Motor neuron (in vitro differentiated cells): ENCODE measurements around the gene CBX4. TPM values are rescaled to one million over a fixed set of nuclear protein-coding genes. Genes with fewer than 3 reads are reported as not detected.

Experiments
- ATAC-seq, 8 experiments: fragments of 200-7000 bp; cut with Tn5 transposase; replicated peaks in 6 of 8; 2 replicates each; pipeline ENCODE4 v1.8.0; 2021; ENCODE audit warnings: mild to moderate bottlenecking in 8 of 8, moderate library complexity in 8 of 8
- H3K27ac ChIP-seq, 2 donors: fragments of 250-450 bp; sonication (Bioruptor Pico); 2 replicates each; pipeline ENCODE4 v1.9.0; 2021; ENCODE audit warnings: antibody characterized with exemption in 2 of 2, mild to moderate bottlenecking in 2 of 2, moderate library complexity in 1 of 2
- H3K4me1 ChIP-seq, 2 donors: fragments of 250-450 bp; sonication (Bioruptor Pico); replicated peaks in 1 of 2; 2 replicates each; pipeline ENCODE4 v1.6.1; 2021; ENCODE audit warnings: antibody characterized with exemption in 2 of 2, mild to moderate bottlenecking in 2 of 2, moderate library complexity in 1 of 2
- H3K4me3 ChIP-seq, 5 donors: fragments of 250-450 bp; sonication (Bioruptor Pico); 2 replicates each; pipeline ENCODE4 v1.9.0; 2021; ENCODE audit warnings: antibody characterized with exemption in 5 of 5, mild to moderate bottlenecking in 5 of 5, moderate library complexity in 4 of 5
- whole genome bisulfite sequencing, 10 experiments: fragments of 450-650 bp; shearing (Covaris generic); methylation state at CpG; one replicate each; pipeline ENCODE4 v1.0.0; 2022; 5-methylcytosine and 5-hydroxymethylcytosine counted together
- in situ Hi-C, 9 experiments: fragments of 400-800 bp; cut with MboI; loops; one replicate each; pipeline ENCODE4 v1.15.0; 2021; ENCODE audit warnings: low sequenced_read_pairs in 9 of 9, low pct_unique_long_range_greater_than_20kb in 2 of 9; ENCODE audit not compliant: unreplicated experiment in 9 of 9
- total RNA-seq, 8 experiments: library from RNA; unstranded; fragments of 300-600 nt; gene quantifications; 2 replicates each; pipeline versions ENCODE4 v1.2.3 to v1.2.4, GENCODE V29; 2022

The CBX4 gene
- total RNA-seq, 8 experiments from 2014 or later: 10.9 to 51.0 (median 33.0) TPM

DNA sequence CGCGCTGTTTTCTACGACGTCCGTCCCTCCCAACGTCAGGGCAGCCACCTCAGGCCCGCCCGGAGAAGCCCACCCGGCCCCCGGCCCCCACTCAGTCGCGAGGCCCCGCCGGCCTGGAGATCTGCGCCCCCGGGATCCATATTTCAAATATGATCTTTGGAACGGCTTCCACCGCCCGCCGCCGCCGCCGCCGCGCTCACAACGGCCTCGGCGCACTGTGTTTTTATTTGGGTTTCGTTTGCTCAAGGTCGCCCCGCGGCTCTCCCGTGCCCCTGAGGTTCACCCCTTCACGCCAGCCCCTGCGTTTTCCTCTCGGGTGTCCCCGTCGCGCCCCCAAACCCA, 4.2 kb upstream of the CBX4 start:
- in situ Hi-C loops: no loop called here
- no peak for ATAC-seq
- H3K4me1 ChIP-seq: peaks cover 42 to 65% of the 10 kb centered on the region in 2 donors
- WGBS, 10 experiments: no CpG with 5 or more reads among the region's 39 CpGs
- peak overlapping the region; percentile 19 to 40 (median 26) for H3K4me3 ChIP-seq
- H3K27ac ChIP-seq: no peak overlapping the region

DNA sequence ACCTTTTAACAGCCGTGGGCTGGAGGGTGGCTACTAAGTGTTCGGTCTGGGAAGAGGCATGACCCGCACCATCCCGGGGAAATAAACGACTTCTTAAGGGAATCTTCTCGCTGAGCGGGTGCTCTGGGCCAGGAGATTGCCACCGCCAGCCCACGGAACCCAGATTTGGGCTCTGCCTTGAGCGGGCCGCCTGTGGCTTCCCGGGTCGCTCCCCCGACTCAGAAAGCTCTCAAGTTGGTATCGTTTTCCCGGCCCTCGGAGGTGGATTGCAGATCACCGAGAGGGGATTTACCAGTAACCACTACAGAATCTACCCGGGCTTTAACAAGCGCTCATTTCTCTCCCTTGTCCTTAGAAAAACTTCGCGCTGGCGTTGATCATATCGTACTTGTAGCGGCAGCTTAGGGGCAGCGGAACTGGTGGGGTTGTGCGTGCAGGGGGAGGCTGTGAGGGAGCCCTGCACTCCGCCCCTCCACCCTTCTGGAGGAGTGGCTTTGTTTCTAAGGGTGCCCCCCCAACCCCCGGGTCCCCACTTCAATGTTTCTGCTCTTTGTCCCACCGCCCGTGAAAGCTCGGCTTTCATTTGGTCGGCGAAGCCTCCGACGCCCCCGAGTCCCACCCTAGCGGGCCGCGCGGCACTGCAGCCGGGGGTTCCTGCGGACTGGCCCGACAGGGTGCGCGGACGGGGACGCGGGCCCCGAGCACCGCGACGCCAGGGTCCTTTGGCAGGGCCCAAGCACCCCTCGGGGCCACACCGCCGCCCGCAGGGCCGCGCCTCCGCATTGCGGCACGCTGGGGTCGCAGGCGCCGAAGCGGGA, 3.6 kb upstream of the CBX4 start:
- in situ Hi-C loops: no loop called here
- 0 to 22% (median 17%) methylated on average over 1 to 10 of the region's 66 CpGs; no CpG with 5 or more reads in 5 of the 10 experiments for WGBS, 10 experiments
- Histone ChIP-seq H3K4me1 (peaks cover 38 to 61% of the 10 kb centered on the region in 2 donors), H3K4me3 (peak overlapping the region; percentile 19 to 40 (median 26)), H3K27ac (no peak overlapping the region)
- ATAC-seq: no peak

DNA sequence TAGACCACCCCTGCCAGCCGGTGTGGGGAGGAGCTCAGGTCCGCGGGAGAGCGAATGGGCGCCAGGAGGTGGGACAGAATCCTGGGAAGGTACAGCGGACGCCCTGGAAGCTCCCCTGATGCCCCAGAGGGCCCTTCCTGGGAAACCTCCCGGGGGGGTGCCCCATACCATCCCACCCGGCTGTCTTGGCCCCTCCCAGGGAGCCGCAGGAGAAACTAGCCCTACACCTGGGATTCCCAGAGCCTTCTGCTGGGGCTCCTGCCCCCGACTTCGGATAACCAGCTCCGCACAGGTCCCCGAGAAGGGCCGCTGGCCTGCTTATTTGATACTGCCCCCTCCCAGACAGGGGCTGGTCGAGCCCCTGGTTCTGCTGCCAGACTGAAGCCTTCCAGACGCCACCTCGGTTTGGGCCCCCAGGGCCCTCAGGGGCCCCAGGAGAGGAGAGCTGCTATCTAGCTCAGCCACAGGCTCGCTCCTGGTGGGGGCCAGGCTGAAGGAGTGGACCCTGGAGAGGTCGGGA, 3.0 kb upstream of the CBX4 start:
- in situ Hi-C loops: no loop called here

DNA sequence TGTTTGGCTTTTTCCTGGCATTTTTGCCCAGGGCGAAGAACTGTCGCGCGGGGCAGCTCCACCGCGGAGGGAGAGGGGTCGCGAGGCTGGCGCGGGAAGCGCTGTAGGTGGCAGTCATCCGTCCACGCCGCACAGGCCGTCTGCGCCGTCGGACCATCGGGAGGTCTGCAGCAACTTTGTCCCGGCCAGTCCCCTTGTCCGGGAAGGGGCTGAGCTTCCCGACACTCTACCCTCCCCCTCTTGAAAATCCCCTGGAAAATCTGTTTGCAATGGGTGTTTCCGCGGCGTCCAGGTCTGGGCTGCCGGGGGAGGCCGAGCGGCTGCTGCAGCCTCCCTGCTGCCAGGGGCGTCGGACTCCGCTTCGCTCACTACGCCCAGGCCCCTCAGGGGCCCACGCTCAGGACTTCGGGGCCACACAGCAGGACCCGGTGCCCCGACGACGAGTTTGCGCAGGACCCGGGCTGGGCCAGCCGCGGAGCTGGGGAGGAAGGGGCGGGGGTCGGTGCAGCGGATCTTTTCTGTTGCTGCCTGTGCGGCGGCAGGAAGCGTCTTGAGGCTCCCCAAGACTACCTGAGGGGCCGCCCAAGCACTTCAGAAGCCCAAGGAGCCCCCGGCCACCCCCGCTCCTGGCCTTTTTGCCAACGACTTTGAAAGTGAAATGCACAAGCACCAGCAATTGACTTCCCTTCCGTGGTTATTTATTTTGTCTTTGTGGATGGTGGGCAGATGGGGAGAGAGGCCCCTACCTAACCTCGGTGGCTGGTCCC, 2.3 kb upstream of the CBX4 start:
- Histone ChIP-seq H3K4me1 (peaks cover 47 to 67% of the 10 kb centered on the region in 2 donors), H3K27ac (no peak overlapping the region), H3K4me3 (peak overlapping the region in 3 of 5 donors; percentile 61 to 84 (median 73))
- WGBS, 10 experiments: 0 to 20% (median 10%) methylated on average over 1 to 10 of the region's 55 CpGs; no CpG with 5 or more reads in 5 of the 10 experiments
- no peak for ATAC-seq
- in situ Hi-C loops: no loop called here

More for the DNA sequence above, 3.0 kb upstream of the CBX4 start:
- H3K4me3 ChIP-seq: no peak overlapping the region
- H3K27ac ChIP-seq: no peak overlapping the region
- ATAC-seq: no peak
- WGBS, 10 experiments: 0% methylated on average over 1 of the region's 20 CpGs; no CpG with 5 or more reads in 7 of the 10 experiments
- H3K4me1 ChIP-seq: peaks cover 41 to 61% of the 10 kb centered on the region in 2 donors

DNA sequence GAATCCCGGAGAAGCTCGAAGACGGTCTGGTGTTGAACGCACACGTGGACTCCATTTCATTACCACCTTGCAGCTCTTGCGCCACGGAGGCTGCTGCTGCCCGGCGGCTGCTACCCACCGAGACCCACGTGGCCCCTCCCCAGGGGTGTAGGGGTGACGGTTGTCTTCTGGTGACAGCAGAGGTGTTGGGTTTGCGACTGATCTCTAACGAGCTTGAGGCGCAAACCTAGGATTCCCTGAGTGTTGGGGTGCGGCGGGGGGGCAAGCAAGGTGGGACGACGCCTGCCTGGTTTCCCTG, 1.7 kb upstream of the CBX4 start:
- peaks cover 52 to 71% of the 10 kb centered on the region in 2 donors for H3K4me1 ChIP-seq
- WGBS, 10 experiments: no CpG with 5 or more reads among the region's 19 CpGs
- no peak for ATAC-seq
- in situ Hi-C loops: no loop called here
- no peak overlapping the region for H3K27ac ChIP-seq
- H3K4me3 ChIP-seq: peak overlapping the region; percentile 61 to 94 (median 84)

DNA sequence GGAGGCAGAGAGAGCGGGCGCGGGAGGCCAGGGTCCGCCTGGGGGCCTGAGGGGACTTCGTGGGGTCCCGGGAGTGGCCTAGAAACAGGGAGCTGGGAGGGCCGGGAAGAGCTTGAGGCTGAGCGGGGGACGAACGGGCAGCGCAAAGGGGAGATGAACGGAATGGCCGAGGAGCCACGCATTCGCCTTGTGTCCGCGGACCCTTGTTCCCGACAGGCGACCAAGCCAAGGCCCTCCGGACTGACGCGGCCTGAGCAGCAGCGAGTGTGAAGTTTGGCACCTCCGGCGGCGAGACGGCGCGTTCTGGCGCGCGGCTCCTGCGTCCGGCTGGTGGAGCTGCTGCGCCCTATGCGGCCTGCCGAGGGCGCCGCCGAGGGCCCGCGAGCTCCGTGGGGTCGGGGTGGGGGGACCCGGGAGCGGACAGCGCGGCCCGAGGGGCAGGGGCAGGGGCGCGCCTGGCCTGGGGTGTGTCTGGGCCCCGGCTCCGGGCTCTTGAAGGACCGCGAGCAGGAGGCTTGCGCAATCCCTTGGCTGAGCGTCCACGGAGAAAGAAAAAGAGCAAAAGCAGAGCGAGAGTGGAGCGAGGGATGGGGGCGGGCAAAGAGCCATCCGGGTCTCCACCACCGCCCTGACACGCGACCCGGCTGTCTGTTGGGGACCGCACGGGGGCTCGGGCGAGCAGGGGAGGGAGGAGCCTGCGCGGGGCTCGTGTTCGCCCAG, 1.2 kb upstream of the CBX4 start:
- Histone ChIP-seq H3K27ac (peak overlapping the region; percentile 88 to 91), H3K4me1 (peaks cover 52 to 71% of the 10 kb centered on the region in 2 donors), H3K4me3 (peak overlapping the region; percentile 61 to 94 (median 84))
- ATAC-seq: peak in 4 of 8 experiments; percentile 14 to 33 (median 24)
- in situ Hi-C loops: no loop called here
- WGBS, 10 experiments: 0 to 27% (median 7%) methylated on average over 1 to 17 of the region's 74 CpGs; no CpG with 5 or more reads in 7 of the 10 experiments

DNA sequence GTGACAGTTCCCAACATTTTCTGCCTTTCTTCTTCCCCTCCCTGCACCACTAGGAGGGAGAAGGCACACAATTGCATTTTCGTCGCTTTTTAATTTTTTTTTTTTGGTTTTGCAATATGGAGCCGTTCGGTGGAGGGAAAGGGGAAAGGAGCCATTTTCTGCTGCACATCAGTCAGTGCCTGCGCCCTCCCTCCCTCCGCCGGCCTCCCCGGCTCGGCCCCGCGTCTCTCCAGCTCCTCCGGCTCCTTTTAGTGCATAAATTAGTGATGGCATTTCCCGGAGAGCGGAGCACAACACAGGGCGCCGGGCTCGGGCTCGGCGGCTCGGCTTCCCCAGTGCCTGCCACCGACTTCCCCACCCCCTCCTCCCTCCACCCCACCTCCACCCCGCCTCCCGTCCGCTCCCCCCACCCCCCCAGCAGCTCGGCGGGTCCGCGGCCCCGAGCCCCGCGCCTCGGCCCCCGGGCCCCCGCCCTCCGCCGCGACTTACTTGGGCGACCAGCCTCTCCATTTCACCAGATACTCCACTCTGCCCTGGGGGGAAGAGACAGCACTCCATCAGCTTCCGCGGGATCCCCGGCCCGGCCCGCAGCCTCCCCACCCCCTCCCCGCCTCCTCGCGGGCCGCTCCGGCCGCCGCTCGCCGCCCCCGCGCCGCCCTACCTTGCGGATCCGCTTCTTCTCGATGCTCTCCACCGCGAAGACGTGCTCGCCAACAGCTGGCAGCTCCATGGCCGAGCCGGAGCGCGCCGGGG, 542 bp downstream of the CBX4 start:
- Histone ChIP-seq H3K4me3 (peak overlapping the region; percentile 61 to 94 (median 84)), H3K27ac (peak overlapping the region; percentile 88 to 91), H3K4me1 (peaks cover 52 to 68% of the 10 kb centered on the region in 2 donors)
- peak; percentile 3 to 51 (median 6) for ATAC-seq
- in situ Hi-C loops: no loop called here
- 0 to 7% (median 0%) methylated on average over 1 to 3 of the region's 67 CpGs; no CpG with 5 or more reads in 5 of the 10 experiments for WGBS, 10 experiments

DNA sequence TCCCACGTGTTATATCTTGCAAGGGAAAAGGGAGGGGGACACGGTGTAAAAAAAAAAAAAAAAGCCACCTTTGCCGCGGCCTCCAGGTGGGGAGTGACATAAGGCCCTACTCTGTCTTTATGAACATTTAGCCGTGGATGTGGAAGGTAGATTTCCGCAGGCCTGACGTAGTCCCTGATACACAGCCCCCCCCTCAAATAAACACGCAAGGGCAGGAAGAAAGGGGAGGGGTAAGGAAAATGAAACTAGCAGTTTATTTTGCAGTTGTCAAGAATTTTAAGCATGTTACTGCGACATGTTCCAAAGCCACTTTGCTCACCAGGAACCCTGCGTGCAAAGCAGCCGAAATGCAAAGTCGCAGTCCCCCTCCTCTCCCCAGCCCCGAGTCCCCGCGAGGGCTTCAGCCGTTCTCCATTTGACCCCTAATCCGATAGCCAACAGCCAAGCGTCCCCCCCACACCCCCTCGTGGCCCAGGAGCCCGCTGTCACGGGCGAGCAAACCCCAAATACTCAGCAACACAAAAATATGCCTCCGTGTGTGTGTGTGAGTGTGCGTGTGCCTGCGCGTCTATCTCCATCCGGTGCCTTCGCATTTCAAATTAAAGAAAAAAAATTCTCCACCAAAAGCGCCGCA, 1.2 kb downstream of the CBX4 start:
- in situ Hi-C loops: no loop called here
- H3K27ac ChIP-seq: peak overlapping the region; percentile 88 to 91
- peaks cover 52 to 66% of the 10 kb centered on the region in 2 donors for H3K4me1 ChIP-seq
- 0 to 10% (median 0%) methylated on average over 1 to 6 of the region's 30 CpGs; no CpG with 5 or more reads in 3 of the 10 experiments for WGBS, 10 experiments
- peak overlapping the region; percentile 61 to 94 (median 84) for H3K4me3 ChIP-seq
- no peak for ATAC-seq

DNA sequence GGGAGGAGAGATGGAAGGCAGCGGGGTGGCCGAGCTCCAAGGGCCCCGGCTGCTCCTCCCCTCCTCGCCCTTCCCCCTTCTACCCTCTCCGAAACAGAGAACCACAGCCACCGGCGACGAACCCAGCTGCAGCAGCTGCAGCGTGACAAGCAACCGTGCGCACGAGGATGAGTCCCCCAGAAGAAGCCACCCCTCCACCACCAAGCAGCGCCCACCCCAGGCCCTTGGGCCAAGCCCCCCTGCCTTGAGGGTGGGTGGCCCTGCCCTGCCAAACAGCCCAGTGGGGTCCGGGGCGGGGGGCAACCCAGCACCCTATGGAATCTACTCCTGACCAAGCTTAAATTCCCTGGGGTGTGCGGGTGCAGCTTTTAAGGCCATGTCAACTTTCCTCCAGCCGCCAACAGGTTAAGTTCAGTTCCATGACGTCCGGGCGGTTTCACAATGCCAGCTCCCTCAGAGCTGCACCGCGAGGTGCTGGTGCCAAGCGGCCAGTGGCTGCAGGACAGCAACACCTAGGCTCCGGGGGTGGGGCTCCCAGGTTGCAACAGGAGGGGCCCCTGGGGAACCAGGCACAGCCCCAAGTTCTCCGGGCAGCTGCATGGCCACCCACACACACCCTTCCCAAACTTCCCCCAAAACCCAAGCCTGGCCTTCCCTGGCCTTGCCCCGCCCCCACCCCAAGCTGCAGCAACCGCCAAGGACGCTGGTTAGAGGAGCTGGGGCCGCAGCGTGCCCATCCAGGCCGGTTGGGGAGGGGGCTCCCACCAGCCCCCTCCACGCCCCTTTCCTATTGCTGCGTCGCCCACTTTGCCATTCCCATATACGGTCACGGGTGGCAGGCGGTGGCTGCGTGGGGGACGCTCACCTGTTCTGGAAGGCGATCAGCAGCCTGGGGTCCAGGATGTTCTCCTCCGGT, 2.0 kb downstream of the CBX4 start:
- ATAC-seq: peak in 2 of 8 experiments; percentile 0 to 1
- Histone ChIP-seq H3K4me1 (peaks cover 54 to 66% of the 10 kb centered on the region in 2 donors), H3K4me3 (peak overlapping the region; percentile 61 to 94 (median 84)), H3K27ac (peak overlapping the region; percentile 50 to 91)
- 20 to 60% methylated on average over 1 of the region's 41 CpGs; no CpG with 5 or more reads in 8 of the 10 experiments for WGBS, 10 experiments
- in situ Hi-C loops: no loop called here

DNA sequence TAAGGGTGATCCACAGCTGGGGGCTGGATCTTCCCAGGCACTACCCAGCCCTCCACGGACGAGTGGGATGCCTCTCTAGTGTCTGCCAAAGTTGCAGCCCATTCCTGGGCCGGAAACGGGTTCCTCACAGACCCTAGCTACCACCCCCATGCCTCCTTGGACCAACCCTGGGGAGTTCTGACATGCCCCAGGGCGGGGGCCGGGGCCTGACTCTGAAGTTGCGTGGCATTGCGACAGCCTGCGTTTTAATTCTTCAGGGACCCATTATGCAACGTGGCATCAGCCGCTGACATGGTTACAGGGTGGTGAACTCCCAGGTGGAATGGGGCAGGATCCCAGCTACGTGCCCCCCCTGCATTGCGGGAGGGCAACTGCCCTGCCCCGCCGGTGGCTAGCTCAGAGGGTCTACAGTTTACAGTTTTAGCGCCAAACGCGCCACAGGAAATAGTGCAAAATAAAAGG, 2.7 kb downstream of the CBX4 start:
- ATAC-seq: peak in 5 of 8 experiments; percentile 0 to 9 (median 4)

More for the DNA sequence above, 2.7 kb downstream of the CBX4 start:
- H3K4me3 ChIP-seq: peak overlapping the region; percentile 61 to 94 (median 84)
- H3K27ac ChIP-seq: peak overlapping the region; percentile 50 to 91
- in situ Hi-C loops: no loop called here
- peaks cover 61 to 66% of the 10 kb centered on the region in 2 donors for H3K4me1 ChIP-seq
- 0 to 90% (median 9%) methylated on average over 2 to 8 of the region's 18 CpGs; no CpG with 5 or more reads in 6 of the 10 experiments for WGBS, 10 experiments
